Liver (tissue), 3 donors: ENCODE results near the gene KRT32.

ENCODE experiments used
- ATF3 ChIP-seq: IDR thresholded peaks from 2 replicates; pipeline ENCODE4 v1.6.1; 2016; ENCODE audit warnings: antibody characterized with exemption
- CTCF ChIP-seq: fragments of 150-350 bp; IDR thresholded peaks from 2 replicates; pipeline ENCODE4 v1.5.1; 2017; ENCODE audit warnings: improper control_type of control experiment, low read depth, low read length; ENCODE audit not compliant: missing input control
- EGR1 ChIP-seq, 2 donors: IDR thresholded peaks; 2 replicates each; pipeline ENCODE4 v1.6.1; 2016 to 2018; ENCODE audit warnings: antibody characterized with exemption in 2 of 2, low read depth in 2 of 2
- HNF4A ChIP-seq, 2 donors: conservative IDR thresholded peaks; 2 replicates each; pipeline ENCODE4 v1.6.1; 2016; ENCODE audit warnings: antibody characterized with exemption in 2 of 2, mild to moderate bottlenecking in 2 of 2
- HNF4G ChIP-seq: IDR thresholded peaks from 2 replicates; pipeline ENCODE4 v1.6.1; 2016; ENCODE audit warnings: antibody characterized with exemption
- MAX ChIP-seq: IDR thresholded peaks from 2 replicates; pipeline ENCODE4 v1.6.1; 2016; ENCODE audit warnings: antibody characterized with exemption
- RAD21 ChIP-seq, 2 donors: IDR thresholded peaks; 2 replicates each; pipeline ENCODE4 v1.6.1; 2016; ENCODE audit warnings: antibody characterized with exemption in 2 of 2, mild to moderate bottlenecking in 2 of 2
- SP1 ChIP-seq: IDR thresholded peaks from 2 replicates; pipeline ENCODE4 v1.6.1; 2018; ENCODE audit warnings: antibody characterized with exemption, mild to moderate bottlenecking
- TAF1 ChIP-seq: conservative IDR thresholded peaks from 2 replicates; pipeline ENCODE4 v1.6.1; 2016; ENCODE audit warnings: antibody characterized with exemption, mild to moderate bottlenecking
- YY1 ChIP-seq: IDR thresholded peaks from 2 replicates; pipeline ENCODE4 v1.6.1; 2016; ENCODE audit warnings: antibody characterized with exemption, mild to moderate bottlenecking
- TF ChIP-seq, protein P1 (sequence below): IDR thresholded peaks from 2 replicates; pipeline ENCODE4 v1.6.1; 2016; ENCODE audit warnings: antibody characterized with exemption, mild to moderate bottlenecking
- TF ChIP-seq, protein P2 (sequence below): IDR thresholded peaks from 2 replicates; pipeline ENCODE4 v1.6.1; 2016; ENCODE audit warnings: antibody characterized with exemption
- donor health status: healthy.
- donor health status: healthy.

DNA sequence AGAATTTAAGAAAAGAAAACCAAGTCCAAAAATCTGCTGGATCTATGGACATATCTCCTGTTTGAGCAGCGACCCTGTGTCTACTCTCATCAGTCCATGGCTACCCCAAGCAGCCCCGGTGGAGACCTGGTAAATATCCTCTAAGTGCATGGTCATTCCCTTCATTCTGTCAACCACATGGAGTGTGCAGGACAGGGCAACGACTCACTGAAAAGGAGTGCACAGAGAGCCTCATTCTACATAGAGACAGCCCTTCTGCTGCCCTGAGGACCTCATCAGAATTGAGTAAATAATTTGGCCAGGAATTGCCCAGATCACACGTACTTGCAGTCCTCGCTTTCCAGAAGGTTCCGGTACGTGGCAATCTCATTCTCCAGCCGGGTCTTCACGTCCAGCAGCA is 29.4 kb downstream of the KRT32 start:
- TF ChIP-seq CTCF: no peak
- TF ChIP-seq, protein P1, sequence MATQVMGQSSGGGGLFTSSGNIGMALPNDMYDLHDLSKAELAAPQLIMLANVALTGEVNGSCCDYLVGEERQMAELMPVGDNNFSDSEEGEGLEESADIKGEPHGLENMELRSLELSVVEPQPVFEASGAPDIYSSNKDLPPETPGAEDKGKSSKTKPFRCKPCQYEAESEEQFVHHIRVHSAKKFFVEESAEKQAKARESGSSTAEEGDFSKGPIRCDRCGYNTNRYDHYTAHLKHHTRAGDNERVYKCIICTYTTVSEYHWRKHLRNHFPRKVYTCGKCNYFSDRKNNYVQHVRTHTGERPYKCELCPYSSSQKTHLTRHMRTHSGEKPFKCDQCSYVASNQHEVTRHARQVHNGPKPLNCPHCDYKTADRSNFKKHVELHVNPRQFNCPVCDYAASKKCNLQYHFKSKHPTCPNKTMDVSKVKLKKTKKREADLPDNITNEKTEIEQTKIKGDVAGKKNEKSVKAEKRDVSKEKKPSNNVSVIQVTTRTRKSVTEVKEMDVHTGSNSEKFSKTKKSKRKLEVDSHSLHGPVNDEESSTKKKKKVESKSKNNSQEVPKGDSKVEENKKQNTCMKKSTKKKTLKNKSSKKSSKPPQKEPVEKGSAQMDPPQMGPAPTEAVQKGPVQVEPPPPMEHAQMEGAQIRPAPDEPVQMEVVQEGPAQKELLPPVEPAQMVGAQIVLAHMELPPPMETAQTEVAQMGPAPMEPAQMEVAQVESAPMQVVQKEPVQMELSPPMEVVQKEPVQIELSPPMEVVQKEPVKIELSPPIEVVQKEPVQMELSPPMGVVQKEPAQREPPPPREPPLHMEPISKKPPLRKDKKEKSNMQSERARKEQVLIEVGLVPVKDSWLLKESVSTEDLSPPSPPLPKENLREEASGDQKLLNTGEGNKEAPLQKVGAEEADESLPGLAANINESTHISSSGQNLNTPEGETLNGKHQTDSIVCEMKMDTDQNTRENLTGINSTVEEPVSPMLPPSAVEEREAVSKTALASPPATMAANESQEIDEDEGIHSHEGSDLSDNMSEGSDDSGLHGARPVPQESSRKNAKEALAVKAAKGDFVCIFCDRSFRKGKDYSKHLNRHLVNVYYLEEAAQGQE: no peak
- TF ChIP-seq SP1: no peak
- TF ChIP-seq, protein P2, sequence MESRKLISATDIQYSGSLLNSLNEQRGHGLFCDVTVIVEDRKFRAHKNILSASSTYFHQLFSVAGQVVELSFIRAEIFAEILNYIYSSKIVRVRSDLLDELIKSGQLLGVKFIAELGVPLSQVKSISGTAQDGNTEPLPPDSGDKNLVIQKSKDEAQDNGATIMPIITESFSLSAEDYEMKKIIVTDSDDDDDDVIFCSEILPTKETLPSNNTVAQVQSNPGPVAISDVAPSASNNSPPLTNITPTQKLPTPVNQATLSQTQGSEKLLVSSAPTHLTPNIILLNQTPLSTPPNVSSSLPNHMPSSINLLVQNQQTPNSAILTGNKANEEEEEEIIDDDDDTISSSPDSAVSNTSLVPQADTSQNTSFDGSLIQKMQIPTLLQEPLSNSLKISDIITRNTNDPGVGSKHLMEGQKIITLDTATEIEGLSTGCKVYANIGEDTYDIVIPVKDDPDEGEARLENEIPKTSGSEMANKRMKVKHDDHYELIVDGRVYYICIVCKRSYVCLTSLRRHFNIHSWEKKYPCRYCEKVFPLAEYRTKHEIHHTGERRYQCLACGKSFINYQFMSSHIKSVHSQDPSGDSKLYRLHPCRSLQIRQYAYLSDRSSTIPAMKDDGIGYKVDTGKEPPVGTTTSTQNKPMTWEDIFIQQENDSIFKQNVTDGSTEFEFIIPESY: no peak
- no peak for TF ChIP-seq ATF3
- TF ChIP-seq MAX: no peak
- TF ChIP-seq YY1: no peak
- no peak for TF ChIP-seq RAD21 (IDR thresholded peaks at IDR 0.05)
- no peak for TF ChIP-seq TAF1
- no peak for TF ChIP-seq HNF4A (conservative IDR thresholded peaks at IDR 0.05)
- no peak for TF ChIP-seq HNF4G
- TF ChIP-seq EGR1 (IDR thresholded peaks at IDR 0.05; ENCODE audit: low read depth in 2 of 2): no peak
